ENCODE measurements around the gene ZNF554. TPM values are rescaled to one million over a fixed set of nuclear protein-coding genes. Genes with fewer than 3 reads are reported as not detected.

The ZNF554 gene
- total RNA-seq, 1 donor from 2014 or later = 4.2 TPM

- intact Hi-C loops (cut with micrococcal nuclease) = no loop called here
- no peaks in the 10 kb centered on the region for H3K9me3 ChIP-seq (replicated peaks)
- peak; percentile 58 for DNase-seq
- no peaks in the 10 kb centered on the region for H3K27me3 ChIP-seq (ENCODE audit: low read depth)
- H3K36me3 ChIP-seq = peaks cover 38% of the 10 kb centered on the region
- no peak for TF ChIP-seq CTCF (IDR thresholded peaks at IDR 0.05; ENCODE audit: borderline replicate concordance)
- peak overlapping the region; percentile 92 for H3K27ac ChIP-seq (replicated peaks)
- no peak overlapping the region for H3K4me3 ChIP-seq
- peaks cover 47% of the 10 kb centered on the region for H3K4me1 ChIP-seq
These were observed 22.4 kb upstream of the ZNF554 start for GRCh38 chr19:2797280-2797679.

- DNase-seq = no peak
- intact Hi-C loops (cut with micrococcal nuclease) = no loop called here
- no peak for TF ChIP-seq CTCF (IDR thresholded peaks at IDR 0.05; ENCODE audit: borderline replicate concordance)
- Histone ChIP-seq H3K4me1 (peaks cover 47% of the 10 kb centered on the region), H3K27me3 (ENCODE audit: low read depth) (no peaks in the 10 kb centered on the region), H3K4me3 (no peak overlapping the region), H3K36me3 (peaks cover 45% of the 10 kb centered on the region), H3K9me3 (replicated peaks) (no peaks in the 10 kb centered on the region), H3K27ac (replicated peaks) (peak overlapping the region; percentile 92)
These were observed 21.4 kb upstream of the ZNF554 start for GRCh38 chr19:2798158-2798685.

- peaks cover 47% of the 10 kb centered on the region for H3K4me1 ChIP-seq
- intact Hi-C loops (cut with micrococcal nuclease) = no loop called here
- peak overlapping the region; percentile 92 for H3K27ac ChIP-seq (replicated peaks)
- no peaks in the 10 kb centered on the region for H3K27me3 ChIP-seq (ENCODE audit: low read depth)
- TF ChIP-seq CTCF (IDR thresholded peaks at IDR 0.05; ENCODE audit: borderline replicate concordance) = no peak
- H3K9me3 ChIP-seq (replicated peaks) = no peaks in the 10 kb centered on the region
- DNase-seq = peak; percentile 78
- H3K36me3 ChIP-seq = peaks cover 48% of the 10 kb centered on the region
- H3K4me3 ChIP-seq = no peak overlapping the region
These were observed 20.9 kb upstream of the ZNF554 start for GRCh38 chr19:2798733-2799132.

- Histone ChIP-seq H3K4me1 (peaks cover 47% of the 10 kb centered on the region), H3K9me3 (replicated peaks) (no peaks in the 10 kb centered on the region), H3K27ac (replicated peaks) (peak overlapping the region; percentile 92), H3K36me3 (peaks cover 45% of the 10 kb centered on the region), H3K4me3 (no peak overlapping the region), H3K27me3 (ENCODE audit: low read depth) (no peaks in the 10 kb centered on the region)
- intact Hi-C loops (cut with micrococcal nuclease) = no loop called here
- no peak for DNase-seq
- no peak for TF ChIP-seq CTCF (IDR thresholded peaks at IDR 0.05; ENCODE audit: borderline replicate concordance)
These were observed 20.2 kb upstream of the ZNF554 start for GRCh38 chr19:2799273-2800020.

- no peak for TF ChIP-seq CTCF (IDR thresholded peaks at IDR 0.05; ENCODE audit: borderline replicate concordance)
- Histone ChIP-seq H3K27ac (replicated peaks) (peak overlapping the region; percentile 92), H3K9me3 (replicated peaks) (no peaks in the 10 kb centered on the region), H3K4me1 (peaks cover 43% of the 10 kb centered on the region), H3K4me3 (no peak overlapping the region), H3K27me3 (ENCODE audit: low read depth) (no peaks in the 10 kb centered on the region), H3K36me3 (peaks cover 44% of the 10 kb centered on the region)
- intact Hi-C loops (cut with micrococcal nuclease) = no loop called here
- DNase-seq = peak; percentile 41
These were observed 19.2 kb upstream of the ZNF554 start for GRCh38 chr19:2800506-2800905.
